DND-41 (cell line): ENCODE measurements around the gene ABCG5.

Source experiments
- ATAC-seq: fragments of 200-7000 bp; cut with Tn5 transposase; 3 replicates; pipeline ENCODE4 v1.9.1; 2021; ENCODE audit warnings: low read depth; ENCODE audit not compliant: insufficient read depth
- DNase-seq: peaks from one replicate; pipeline ENCODE4 v3.0.0-alpha.2; 2020
- H2AFZ ChIP-seq: 2 replicates; pipeline ENCODE4 v1.6.0; 2012; ENCODE audit warnings: low read depth, low read length
- H3K27ac ChIP-seq: 2 replicates; pipeline ENCODE4 v1.5.1; 2012; ENCODE audit warnings: low read length, inconsistent platforms
- H3K27me3 ChIP-seq: fragments of 200-600 bp; sonication (generic); 2 replicates; pipeline ENCODE4 v1.6.0; 2012; ENCODE audit warnings: low read length, mild to moderate bottlenecking, inconsistent platforms; ENCODE audit not compliant: insufficient read depth, poor library complexity
- H3K36me3 ChIP-seq: 2 replicates; pipeline ENCODE4 v1.5.1; 2012; ENCODE audit warnings: low read length, inconsistent platforms; ENCODE audit not compliant: insufficient read depth
- H3K4me1 ChIP-seq: 2 replicates; pipeline ENCODE4 v1.5.1; 2012; ENCODE audit warnings: mild to moderate bottlenecking, low read length; ENCODE audit not compliant: insufficient read depth
- H3K4me2 ChIP-seq: 2 replicates; pipeline ENCODE4 v1.6.0; 2012; ENCODE audit warnings: mild to moderate bottlenecking, moderate library complexity, low read length, inconsistent platforms; ENCODE audit not compliant: insufficient read depth
- H3K4me3 ChIP-seq, 2 experiments: fragments of 200-600 bp in 1 of 2; shearing (Covaris generic) in 1 of 2; 2 replicates each; pipeline ENCODE4 v1.5.1; 2012 to 2016; ENCODE audit warnings: inconsistent platforms in 2 of 2, low read length in 2 of 2, mild to moderate bottlenecking in 2 of 2, low read depth in 1 of 2, moderate library complexity in 1 of 2
- H3K79me2 ChIP-seq: 2 replicates; pipeline ENCODE4 v1.6.0; 2012; ENCODE audit warnings: low read length, inconsistent platforms; ENCODE audit not compliant: insufficient read depth
- H3K9ac ChIP-seq: 2 replicates; pipeline ENCODE4 v1.6.0; 2012; ENCODE audit warnings: low read depth, mild to moderate bottlenecking, inconsistent platforms, low read length, moderate library complexity
- H3K9me3 ChIP-seq: 2 replicates; pipeline ENCODE4 v1.5.1; 2012; ENCODE audit warnings: low read length, moderate library complexity, mild to moderate bottlenecking, inconsistent platforms; ENCODE audit not compliant: insufficient read depth, severe bottlenecking
- H4K20me1 ChIP-seq: 2 replicates; pipeline ENCODE4 v1.6.0; 2012; ENCODE audit warnings: low read length; ENCODE audit not compliant: insufficient read depth
- EZH2 ChIP-seq: IDR thresholded peaks from 3 replicates; pipeline ENCODE4 v1.6.1; 2012; ENCODE audit warnings: borderline replicate concordance, low read depth, mild to moderate bottlenecking, moderate library complexity, low read length, inconsistent platforms; ENCODE audit not compliant: severe bottlenecking
- TF ChIP-seq, protein P1 (sequence below): IDR thresholded peaks from 2 replicates; pipeline ENCODE4 v1.5.1; 2012; ENCODE audit warnings: borderline replicate concordance, low read length, moderate library complexity, mild to moderate bottlenecking; ENCODE audit not compliant: poor library complexity, severe bottlenecking; ENCODE audit errors: extremely low read depth

ABCG5 gene

DNA sequence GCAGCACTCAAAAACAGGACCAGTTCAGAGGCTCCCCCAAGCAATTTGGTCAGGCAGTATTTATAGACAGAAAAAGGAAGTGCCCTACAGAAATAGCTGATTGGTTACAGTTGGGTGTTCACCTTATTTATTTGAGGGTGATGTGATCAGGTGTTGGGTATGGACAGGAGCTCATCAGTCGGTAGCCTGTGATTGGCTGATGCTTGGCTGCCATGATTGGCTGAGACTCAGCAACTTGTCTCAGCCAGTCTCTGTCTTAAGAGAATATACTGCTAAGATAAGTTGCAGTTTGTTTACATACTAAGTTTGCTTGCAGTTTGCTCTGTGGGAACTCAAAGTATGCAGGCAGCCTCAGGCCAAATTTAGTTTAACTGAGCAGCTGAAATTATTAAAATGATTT is 9.6 kb upstream of the ABCG5 start:
- TF ChIP-seq EZH2: no peak
- TF ChIP-seq, protein P1, sequence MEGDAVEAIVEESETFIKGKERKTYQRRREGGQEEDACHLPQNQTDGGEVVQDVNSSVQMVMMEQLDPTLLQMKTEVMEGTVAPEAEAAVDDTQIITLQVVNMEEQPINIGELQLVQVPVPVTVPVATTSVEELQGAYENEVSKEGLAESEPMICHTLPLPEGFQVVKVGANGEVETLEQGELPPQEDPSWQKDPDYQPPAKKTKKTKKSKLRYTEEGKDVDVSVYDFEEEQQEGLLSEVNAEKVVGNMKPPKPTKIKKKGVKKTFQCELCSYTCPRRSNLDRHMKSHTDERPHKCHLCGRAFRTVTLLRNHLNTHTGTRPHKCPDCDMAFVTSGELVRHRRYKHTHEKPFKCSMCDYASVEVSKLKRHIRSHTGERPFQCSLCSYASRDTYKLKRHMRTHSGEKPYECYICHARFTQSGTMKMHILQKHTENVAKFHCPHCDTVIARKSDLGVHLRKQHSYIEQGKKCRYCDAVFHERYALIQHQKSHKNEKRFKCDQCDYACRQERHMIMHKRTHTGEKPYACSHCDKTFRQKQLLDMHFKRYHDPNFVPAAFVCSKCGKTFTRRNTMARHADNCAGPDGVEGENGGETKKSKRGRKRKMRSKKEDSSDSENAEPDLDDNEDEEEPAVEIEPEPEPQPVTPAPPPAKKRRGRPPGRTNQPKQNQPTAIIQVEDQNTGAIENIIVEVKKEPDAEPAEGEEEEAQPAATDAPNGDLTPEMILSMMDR: no peak
- no peak overlapping the region for H3K4me2 ChIP-seq
- ATAC-seq: no peak

DNA sequence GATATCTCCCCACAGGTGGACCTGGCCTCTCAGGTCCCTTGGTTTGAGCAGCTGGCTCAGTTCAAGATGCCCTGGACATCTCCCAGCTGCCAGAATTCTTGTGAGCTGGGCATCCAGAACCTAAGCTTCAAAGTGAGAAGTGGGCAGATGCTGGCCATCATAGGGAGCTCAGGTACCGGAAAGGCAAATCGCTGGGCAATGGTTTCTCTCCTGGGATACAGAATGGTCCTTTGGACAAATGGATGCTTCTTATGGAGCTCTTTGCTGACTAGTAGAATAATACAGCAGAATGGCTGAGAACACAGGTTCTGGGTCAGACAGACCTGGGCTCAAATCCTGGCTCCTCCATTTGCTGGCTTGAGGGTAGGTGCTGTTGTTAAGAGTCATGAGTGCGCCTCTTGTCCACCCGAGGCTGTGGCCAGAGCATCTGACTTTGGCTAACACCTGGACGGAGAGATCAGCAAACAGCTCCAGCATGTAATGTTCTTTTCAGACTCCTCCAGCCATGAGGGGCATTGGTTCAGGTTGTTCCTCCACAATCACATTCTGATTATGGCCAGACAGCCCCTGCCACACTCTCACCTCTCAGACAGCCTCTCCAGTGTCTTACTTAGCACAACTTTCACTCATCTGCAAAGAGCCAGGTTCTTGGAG is 7.6 kb upstream of the ABCG5 start:
- Histone ChIP-seq H3K36me3 (no peaks in the 10 kb centered on the region), H3K79me2 (no peaks in the 10 kb centered on the region), H2AFZ (no peak overlapping the region), H3K9me3 (no peaks in the 10 kb centered on the region), H3K27ac (no peak overlapping the region), H3K4me2 (no peak overlapping the region), H4K20me1 (no peaks in the 10 kb centered on the region), H3K9ac (no peak overlapping the region), H3K4me3 (no peak overlapping the region), H3K27me3 (peaks cover 17% of the 10 kb centered on the region), H3K4me1 (no peaks in the 10 kb centered on the region)
- DNase-seq: no peak
- ATAC-seq: no peak
- TF ChIP-seq EZH2: no peak
- TF ChIP-seq, protein P1: no peak

More for the DNA sequence above, 9.6 kb upstream of the ABCG5 start:
- no peaks in the 10 kb centered on the region for H3K36me3 ChIP-seq
- H3K27me3 ChIP-seq: peaks cover 4% of the 10 kb centered on the region
- no peak overlapping the region for H2AFZ ChIP-seq
- H3K9me3 ChIP-seq: no peaks in the 10 kb centered on the region
- no peaks in the 10 kb centered on the region for H3K79me2 ChIP-seq
- H4K20me1 ChIP-seq: no peaks in the 10 kb centered on the region
- no peaks in the 10 kb centered on the region for H3K4me1 ChIP-seq
- DNase-seq: no peak
- H3K9ac ChIP-seq: no peak overlapping the region
- H3K4me3 ChIP-seq: no peak overlapping the region
- no peak overlapping the region for H3K27ac ChIP-seq

DNA sequence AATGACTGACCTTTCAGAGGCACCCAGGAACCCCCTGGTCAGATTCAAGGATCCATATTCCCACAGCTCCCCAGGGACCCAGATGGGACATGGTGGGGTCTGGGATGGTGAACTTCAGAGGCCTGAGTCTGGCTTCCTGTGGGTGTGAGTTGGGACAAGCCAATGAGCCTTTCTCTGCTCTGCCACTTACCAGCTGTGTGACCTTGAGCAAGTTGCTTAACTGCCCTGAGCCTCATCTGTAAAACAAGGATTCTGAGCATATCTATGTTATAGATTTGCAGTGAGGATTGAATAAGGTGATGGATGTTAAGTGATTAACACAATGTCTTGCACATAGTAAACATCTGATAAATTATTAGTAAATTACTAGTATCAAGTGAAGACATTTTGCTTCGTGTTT is 6.5 kb upstream of the ABCG5 start:
- no peak for TF ChIP-seq EZH2
- TF ChIP-seq, protein P1: no peak
- DNase-seq (no peak), ATAC-seq (no peak)
- H3K27ac ChIP-seq: no peak overlapping the region
- no peak overlapping the region for H3K4me2 ChIP-seq
- H3K36me3 ChIP-seq: no peaks in the 10 kb centered on the region
- no peak overlapping the region for H3K4me3 ChIP-seq
- no peaks in the 10 kb centered on the region for H3K4me1 ChIP-seq
- H3K79me2 ChIP-seq: no peaks in the 10 kb centered on the region
- no peak overlapping the region for H3K9ac ChIP-seq
- no peaks in the 10 kb centered on the region for H4K20me1 ChIP-seq
- no peaks in the 10 kb centered on the region for H3K9me3 ChIP-seq
- no peak overlapping the region for H2AFZ ChIP-seq
- peaks cover 24% of the 10 kb centered on the region for H3K27me3 ChIP-seq

DNA sequence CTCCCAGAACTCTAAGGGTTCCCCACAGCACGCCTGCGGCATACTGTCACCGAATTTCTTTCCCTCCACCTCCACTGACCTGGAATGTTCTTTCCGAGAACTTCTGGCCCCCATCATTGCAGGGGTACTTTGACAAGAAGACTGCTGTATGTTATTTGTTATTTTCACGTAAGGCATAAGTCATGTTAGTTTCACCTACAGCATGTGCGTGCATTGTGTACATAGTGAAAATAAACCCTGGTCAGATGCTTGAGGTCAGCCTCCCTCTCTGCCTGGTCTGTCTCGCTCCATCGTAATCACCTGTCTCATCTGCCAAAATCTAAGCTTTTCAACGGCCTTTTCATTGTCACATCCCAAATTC is 4.2 kb upstream of the ABCG5 start:
- H3K4me2 ChIP-seq: no peak overlapping the region
- H3K36me3 ChIP-seq: no peaks in the 10 kb centered on the region
- no peak for ATAC-seq

More for the DNA sequence above, 4.2 kb upstream of the ABCG5 start:
- no peaks in the 10 kb centered on the region for H3K9me3 ChIP-seq
- no peaks in the 10 kb centered on the region for H3K79me2 ChIP-seq
- no peak overlapping the region for H3K27ac ChIP-seq
- TF ChIP-seq EZH2: no peak
- TF ChIP-seq, protein P1: no peak
- H3K4me3 ChIP-seq: no peak overlapping the region
- no peak for DNase-seq
- no peaks in the 10 kb centered on the region for H4K20me1 ChIP-seq
- H3K27me3 ChIP-seq: peaks cover 24% of the 10 kb centered on the region
- no peaks in the 10 kb centered on the region for H3K4me1 ChIP-seq
- H3K9ac ChIP-seq: no peak overlapping the region
- H2AFZ ChIP-seq: no peak overlapping the region
